A549 treated with GW870086 at 1 μM for 4 hours (cell line): ENCODE data around the gene MEA1. TPM values are rescaled to one million over a fixed set of nuclear protein-coding genes. Genes with fewer than 3 reads are reported as not detected.

Experiments used
- total RNA-seq: library from RNA; stranded (reverse); fragments of 200-300 nt; extraction: Qiagen RNA extraction; gene quantifications from 5 replicates; pipeline ENCODE4 v1.2.3, GENCODE V29; 2022; ENCODE audit warnings: low read depth

Gene MEA1
- total RNA-seq: 87.9 to 98.7 TPM (median 93.7 TPM) in 5 replicates

GRCh38 chr6:43013843-43014433, at the start of gene MEA1, which contains the start of gene KLHDC3:
TSS of gene MEA1 (minus strand) at chr6:43013946. CDS start at chr6:43013813, 133 bp downstream.
TSS of gene KLHDC3 (plus strand) at chr6:43014249. CDS start at chr6:43017193, 2,944 bp downstream.

GRCh38 chr6:43059168-43060033, 45.7 kb upstream of the MEA1 start, which contains the start of the genes KLC4 and MRPL2:
TSS of gene KLC4 (plus strand) at chr6:43059631. CDS start at chr6:43061336, 1,705 bp downstream.
TSS of gene MRPL2 (minus strand) at chr6:43059434. CDS start at chr6:43059381, 53 bp downstream.

GRCh38 chr6:43053545-43054205, 39.9 kb upstream of the MEA1 start, which contains the start of gene CUL7:
TSS of gene CUL7 (minus strand) at chr6:43053851. CDS start at chr6:43052788, 1,063 bp downstream.

GRCh38 chr6:43021270-43022047, 7.7 kb upstream of the MEA1 start, which contains the start of gene RRP36:
TSS of gene RRP36 (plus strand) at chr6:43021623. CDS start at chr6:43021655, 32 bp downstream.

GRCh38 chr6:42984001-42984923, 29.5 kb downstream of the MEA1 start, which contains the start of gene PPP2R5D:
TSS of gene PPP2R5D (plus strand) at chr6:42984570. CDS start at chr6:42984678, 108 bp downstream.

GRCh38 chr6:42978839-42979522, 34.8 kb downstream of the MEA1 start, which contains the start of gene PEX6:
TSS of gene PEX6 (minus strand) at chr6:42979181. CDS start at chr6:42979150, 31 bp downstream.

Other genes starting within 250 kb of the MEA1 start
- gene BICRAL, start 231.9 kb downstream of the MEA1 start, total RNA-seq: 2.2 to 3.1 TPM (median 2.9 TPM) in 5 replicates
- gene RPL7L1, start 134.3 kb downstream of the MEA1 start, total RNA-seq: 65.0 to 86.6 TPM (median 65.7 TPM) in 5 replicates
- not detected in 5 replicates for gene PTCRA, start 97.9 kb downstream of the MEA1 start, total RNA-seq
- gene CNPY3, start 84.5 kb downstream of the MEA1 start, total RNA-seq: 35.0 to 44.6 TPM (median 40.6 TPM) in 5 replicates
- 0.19 to 0.32 TPM in 2 of 5 replicates, not detected in the others for gene GNMT, start 53.2 kb downstream of the MEA1 start, total RNA-seq
- 6.7 to 9.4 TPM (median 8.7 TPM) in 5 replicates for gene PEX6, start 34.8 kb downstream of the MEA1 start, total RNA-seq
- gene PPP2R5D, start 29.4 kb downstream of the MEA1 start, total RNA-seq: 22.6 to 28.0 TPM (median 26.5 TPM) in 5 replicates
- gene KLHDC3, start 303 bp upstream of the MEA1 start, total RNA-seq: 24.7 to 28.7 TPM (median 26.6 TPM) in 5 replicates
- gene RRP36, start 7.7 kb upstream of the MEA1 start, total RNA-seq: 70.0 to 78.6 TPM (median 71.7 TPM) in 5 replicates
- gene CUL7, start 39.9 kb upstream of the MEA1 start, total RNA-seq: 6.2 to 8.3 TPM (median 6.9 TPM) in 5 replicates
- gene MRPL2, start 45.5 kb upstream of the MEA1 start, total RNA-seq: 51.5 to 69.5 TPM (median 54.8 TPM) in 5 replicates
- gene KLC4, start 45.7 kb upstream of the MEA1 start, total RNA-seq: 5.1 to 8.2 TPM (median 6.4 TPM) in 5 replicates
- 3.7 to 5.3 TPM (median 4.4 TPM) in 5 replicates for gene PTK7, start 62.4 kb upstream of the MEA1 start, total RNA-seq
- gene SRF, start 157.3 kb upstream of the MEA1 start, total RNA-seq: 12.3 to 16.1 TPM (median 15.8 TPM) in 5 replicates
- 5.6 to 10.0 TPM (median 8.2 TPM) in 5 replicates for gene CUL9, start 168.2 kb upstream of the MEA1 start, total RNA-seq
- 79.1 to 97.6 TPM (median 96.2 TPM) in 5 replicates for gene DNPH1, start 215.5 kb upstream of the MEA1 start, total RNA-seq
- 0.03 to 0.11 TPM (median 0.08 TPM) in 5 replicates for gene TTBK1, start 229.5 kb upstream of the MEA1 start, total RNA-seq